H9 (cell line): ENCODE measurements around the gene TMC3. TPM values are rescaled to one million over a fixed set of nuclear protein-coding genes. Genes with fewer than 3 reads are reported as not detected.

Experiments
- DNase-seq: peaks from one replicate; pipeline ENCODE4 v3.0.0-alpha.2; 2017
- H2AFZ ChIP-seq: one replicate; pipeline ENCODE4 v1.6.1; 2013; ENCODE audit warnings: mild to moderate bottlenecking, low read length, control low read depth, moderate library complexity
- H2AK5ac ChIP-seq: 2 replicates; pipeline ENCODE4 v1.6.1; 2013; ENCODE audit warnings: low read length, control low read depth, mixed read lengths; ENCODE audit not compliant: insufficient read length
- H2BK120ac ChIP-seq: one replicate; pipeline ENCODE4 v1.6.1; 2013; ENCODE audit warnings: low read depth, mild to moderate bottlenecking, low read length, control low read depth, inconsistent platforms; ENCODE audit not compliant: poor library complexity, severe bottlenecking
- H2BK12ac ChIP-seq: 2 replicates; pipeline ENCODE4 v1.6.1; 2013; ENCODE audit warnings: low read length, control low read depth, mixed read lengths, low read depth; ENCODE audit not compliant: insufficient read length
- H2BK15ac ChIP-seq: 2 replicates; pipeline ENCODE4 v1.6.1; 2013; ENCODE audit warnings: low read depth, low read length, control low read depth
- H2BK20ac ChIP-seq: one replicate; pipeline ENCODE4 v1.6.1; 2013; ENCODE audit warnings: low read depth, mild to moderate bottlenecking, low read length, control low read depth, inconsistent platforms; ENCODE audit not compliant: poor library complexity, severe bottlenecking
- H2BK5ac ChIP-seq: 2 replicates; pipeline ENCODE4 v1.6.1; 2013; ENCODE audit warnings: low read length, control low read depth, mixed read lengths; ENCODE audit not compliant: insufficient read length
- H3K14ac ChIP-seq: 2 replicates; pipeline ENCODE4 v1.6.1; 2013; ENCODE audit warnings: low read length, control low read depth; ENCODE audit not compliant: insufficient read depth
- H3K18ac ChIP-seq: 2 replicates; pipeline ENCODE4 v1.6.1; 2013; ENCODE audit warnings: low read depth, mild to moderate bottlenecking, mixed read lengths, low read length, control low read depth; ENCODE audit not compliant: insufficient read length
- H3K23ac ChIP-seq: 2 replicates; pipeline ENCODE4 v1.6.1; 2013; ENCODE audit warnings: low read length, control low read depth, mixed read lengths, low read depth; ENCODE audit not compliant: insufficient read length
- H3K23me2 ChIP-seq: 2 replicates; pipeline ENCODE4 v1.6.1; 2013; ENCODE audit warnings: low read depth, mild to moderate bottlenecking, mixed read lengths, low read length, control low read depth; ENCODE audit not compliant: insufficient read length, poor library complexity, severe bottlenecking
- H3K27ac ChIP-seq: 2 replicates; pipeline ENCODE4 v1.5.1; 2013; ENCODE audit warnings: low read length, control low read depth, mixed read lengths, low read depth; ENCODE audit not compliant: insufficient read length
- H3K27me3 ChIP-seq: 2 replicates; pipeline ENCODE4 v1.6.1; 2013; ENCODE audit warnings: low read length, control low read depth, inconsistent platforms; ENCODE audit not compliant: insufficient read depth
- H3K4ac ChIP-seq: 2 replicates; pipeline ENCODE4 v1.6.1; 2013; ENCODE audit warnings: low read depth, mild to moderate bottlenecking, control low read depth, inconsistent platforms, low read length, moderate library complexity
- H3K4me1 ChIP-seq: 2 replicates; pipeline ENCODE4 v1.6.1; 2013; ENCODE audit warnings: low read length, control low read depth, inconsistent platforms; ENCODE audit not compliant: insufficient read depth
- H3K4me2 ChIP-seq: 2 replicates; pipeline ENCODE4 v1.6.1; 2013; ENCODE audit warnings: low read length, control low read depth, mixed read lengths; ENCODE audit not compliant: insufficient read length, insufficient read depth
- H3K56ac ChIP-seq: 2 replicates; pipeline ENCODE4 v1.6.1; 2013; ENCODE audit warnings: low read depth, mild to moderate bottlenecking, mixed read lengths, low read length, control low read depth; ENCODE audit not compliant: insufficient read length
- H3K79me1 ChIP-seq: 2 replicates; pipeline ENCODE4 v1.6.1; 2013; ENCODE audit warnings: low read depth, mild to moderate bottlenecking, moderate library complexity, low read length, control low read depth, inconsistent platforms; ENCODE audit not compliant: insufficient read depth, poor library complexity, severe bottlenecking
- H3K79me2 ChIP-seq: 2 replicates; pipeline ENCODE4 v1.6.1; 2013; ENCODE audit warnings: low read length, control low read depth, inconsistent platforms; ENCODE audit not compliant: insufficient read depth
- H3K9ac ChIP-seq: 2 replicates; pipeline ENCODE4 v1.6.1; 2013; ENCODE audit warnings: low read length, control low read depth, mixed read lengths; ENCODE audit not compliant: insufficient read length; ENCODE audit errors: extremely low read depth
- H3K9me3 ChIP-seq: one replicate; pipeline ENCODE4 v1.6.1; 2013; ENCODE audit warnings: low read depth, low read length, inconsistent platforms; ENCODE audit not compliant: control insufficient read depth
- H3T11ph ChIP-seq: one replicate; pipeline ENCODE4 v1.6.1; 2013; ENCODE audit warnings: mild to moderate bottlenecking, low read length, control low read depth, inconsistent platforms
- H4K20me1 ChIP-seq: one replicate; pipeline ENCODE4 v1.6.1; 2013; ENCODE audit not compliant: control insufficient read depth, insufficient read length, insufficient read depth
- H4K5ac ChIP-seq: 2 replicates; pipeline ENCODE4 v1.6.1; 2013; ENCODE audit warnings: low read depth, mild to moderate bottlenecking, mixed read lengths, low read length, control low read depth; ENCODE audit not compliant: insufficient read length
- H4K8ac ChIP-seq: replicated peaks from 2 replicates; pipeline ENCODE4 v1.6.1; 2013; ENCODE audit warnings: low read length, control low read depth, mixed read lengths, low read depth; ENCODE audit not compliant: insufficient read length
- H4K91ac ChIP-seq: 2 replicates; pipeline ENCODE4 v1.6.1; 2013; ENCODE audit warnings: low read depth, mild to moderate bottlenecking, moderate library complexity, mixed read lengths, low read length, control low read depth; ENCODE audit not compliant: insufficient read length
- H3K27ac Mint-ChIP-seq, 3 experiments: 2 replicates in 2 of 3; 3 replicates in 1 of 3; pipeline ENCODE4 v1.8.0; 2020 to 2021; ENCODE audit warnings: mixed read lengths in 3 of 3, mild to moderate bottlenecking in 1 of 3, moderate library complexity in 1 of 3
- H3K27me3 Mint-ChIP-seq: 2 replicates; pipeline ENCODE4 v1.8.0; 2021; ENCODE audit warnings: low read depth, mild to moderate bottlenecking, moderate library complexity, mixed read lengths
- H3K36me3 Mint-ChIP-seq, 3 experiments: 2 replicates in 2 of 3; 3 replicates in 1 of 3; pipeline ENCODE4 v1.8.0; 2020 to 2021; ENCODE audit warnings: low read depth in 3 of 3, mixed read lengths in 3 of 3; ENCODE audit not compliant: insufficient read depth in 1 of 3
- H3K4me1 Mint-ChIP-seq, 2 experiments: 2 replicates each; pipeline ENCODE4 v1.8.0; 2020; ENCODE audit warnings: mixed read lengths in 2 of 2
- H3K4me3 Mint-ChIP-seq, 2 experiments: 2 replicates in 1 of 2; 3 replicates in 1 of 2; pipeline ENCODE4 v1.8.0; 2020 to 2021; ENCODE audit warnings: mild to moderate bottlenecking in 2 of 2, mixed read lengths in 2 of 2, moderate library complexity in 1 of 2
- H3K9me3 Mint-ChIP-seq, 2 experiments: 2 replicates in 1 of 2; 3 replicates in 1 of 2; pipeline ENCODE4 v1.8.0; 2020; ENCODE audit warnings: mild to moderate bottlenecking in 2 of 2, mixed read lengths in 2 of 2, moderate library complexity in 1 of 2
- CTCF ChIP-seq: fragments of 200-600 bp; sonication (generic); conservative IDR thresholded peaks from 3 replicates; pipeline ENCODE4 v1.8.0; 2021; ENCODE audit warnings: antibody characterized with exemption, mild to moderate bottlenecking
- WGBS: extraction: QIAGEN DNeasy Blood & Tissue Kit; methylation state at CpG from one replicate; pipeline ENCODE4 v1.1.7; 2013; ENCODE audit warnings: missing lambda C conversion rate, low lambda C conversion rate, mixed read lengths; ENCODE audit not compliant: insufficient read length; ENCODE audit errors: extremely low coverage; 5-methylcytosine and 5-hydroxymethylcytosine counted together
- total RNA-seq: library from RNA; stranded (reverse); gene quantifications from 2 replicates; pipeline ENCODE4 v1.2.1, GENCODE V29; 2021

TMC3 gene
- total RNA-seq, 1 experiment from 2014 or later, result not detected

GRCh38 chr15:81288040-81288439 lies 86.0 kb downstream of the TMC3 start:
- no peak overlapping the region for H3K4me2 ChIP-seq
- Mint-ChIP-seq H3K27me3 (peaks cover 7% of the 10 kb centered on the region), H3K4me1 (0 out of 4 replicates have a peak, but pooled peaks cover 0 to 2% of the 10 kb centered on the region in 2 experiments), H3K36me3 (no peaks in the 10 kb centered on the region), H3K27ac (no peak overlapping the region; a peak in 1 of 7 replicates), H3K9me3 (no peaks in the 10 kb centered on the region), H3K4me3 (no peak overlapping the region)
- no peak overlapping the region for H3K4ac ChIP-seq
- no peak overlapping the region for H3K14ac ChIP-seq
- no peak overlapping the region for H2BK12ac ChIP-seq
- H3K4me1 ChIP-seq, result no peaks in the 10 kb centered on the region
- no peak overlapping the region for H4K5ac ChIP-seq
- H4K91ac ChIP-seq, result no peak overlapping the region
- H4K20me1 ChIP-seq, result no peaks in the 10 kb centered on the region
- H2AK5ac ChIP-seq, result no peak overlapping the region
- H3K79me1 ChIP-seq, result no peaks in the 10 kb centered on the region
- no peak overlapping the region for H2AFZ ChIP-seq
- H3K18ac ChIP-seq, result no peak overlapping the region
- H3K27ac ChIP-seq, result no peak overlapping the region
- H2BK5ac ChIP-seq, result no peak overlapping the region
- no peak overlapping the region for H4K8ac ChIP-seq
- no peak overlapping the region for H2BK120ac ChIP-seq
- H2BK20ac ChIP-seq, result no peak overlapping the region
- no peaks in the 10 kb centered on the region for H3K9me3 ChIP-seq
- no peaks in the 10 kb centered on the region for H3K79me2 ChIP-seq
- no peak for DNase-seq
- no peaks in the 10 kb centered on the region for H3K23me2 ChIP-seq
- no peak overlapping the region for H3K9ac ChIP-seq
- no peak overlapping the region for H3K23ac ChIP-seq
- H3K27me3 ChIP-seq, result no peaks in the 10 kb centered on the region
- H3K56ac ChIP-seq, result no peak overlapping the region
- H2BK15ac ChIP-seq, result no peak overlapping the region
- no peak overlapping the region for H3T11ph ChIP-seq
- no CpG with 5 or more reads among the region's 3 CpGs for whole genome bisulfite sequencing
- no peak for TF ChIP-seq CTCF
